Left ventricle myocardium inferior (tissue), 1 donor: ENCODE data around the gene AFAP1L1. TPM values are rescaled to one million over a fixed set of nuclear protein-coding genes. Genes with fewer than 3 reads are reported as not detected.

Experiments used
- DNase-seq: peaks from one replicate; pipeline ENCODE4 v3.0.0-alpha.2; 2020
- H3K27ac ChIP-seq: fragments of 200-600 bp; replicated peaks from 2 replicates; pipeline ENCODE4 v1.8.0; 2021
- H3K27me3 ChIP-seq: fragments of 200-600 bp; 2 replicates; pipeline ENCODE4 v1.8.0; 2021; ENCODE audit warnings: low read depth
- H3K36me3 ChIP-seq: fragments of 200-600 bp; 2 replicates; pipeline ENCODE4 v1.8.0; 2021
- H3K4me1 ChIP-seq: fragments of 200-600 bp; 2 replicates; pipeline ENCODE4 v1.8.0; 2021
- H3K4me3 ChIP-seq: fragments of 200-600 bp; 2 replicates; pipeline ENCODE4 v1.8.0; 2021; ENCODE audit warnings: mild to moderate bottlenecking, moderate library complexity
- H3K9me3 ChIP-seq: fragments of 200-600 bp; replicated peaks from 2 replicates; pipeline ENCODE4 v1.8.0; 2021
- CTCF ChIP-seq: fragments of 200-600 bp; IDR thresholded peaks from 2 replicates; pipeline ENCODE4 v1.8.0; 2021; ENCODE audit warnings: antibody characterized with exemption, mild to moderate bottlenecking, borderline replicate concordance
- intact Hi-C: fragments of 100-400 bp; cut with micrococcal nuclease; formaldehyde crosslinking; loops from one replicate; pipeline ENCODE4 v1.11.0; 2022
- total RNA-seq: library from RNA; stranded (reverse); fragmentation: NEBNext Ultra II Directional; extraction: Animal tissue kit (Norgen Biotek cat#: 25700); gene quantifications from one replicate; pipeline ENCODE4 v1.2.1, GENCODE V29; 2021
- donor health status: DM: no; HTN: yes; CAD: no; lungs with severe emphysema.

Gene AFAP1L1
- total RNA-seq, 1 donor from 2014 or later = 40.6 TPM

- no peak for TF ChIP-seq CTCF
- H3K4me3 ChIP-seq = no peak overlapping the region
- H3K9me3 ChIP-seq = no peaks in the 10 kb centered on the region
- no peaks in the 10 kb centered on the region for H3K27me3 ChIP-seq
- peaks cover 58% of the 10 kb centered on the region for H3K4me1 ChIP-seq
- H3K36me3 ChIP-seq = peaks cover 85% of the 10 kb centered on the region
- intact Hi-C loops = no loop called here
- no peak for DNase-seq
- peak overlapping the region; percentile 72 for H3K27ac ChIP-seq
Observed at GRCh38 chr5:149323210-149323609, 51.6 kb downstream of the AFAP1L1 start.

- Histone ChIP-seq H3K27me3 (no peaks in the 10 kb centered on the region), H3K9me3 (no peaks in the 10 kb centered on the region), H3K27ac (peak overlapping the region; percentile 72), H3K4me1 (peaks cover 58% of the 10 kb centered on the region), H3K36me3 (peaks cover 86% of the 10 kb centered on the region), H3K4me3 (no peak overlapping the region)
- no peak for DNase-seq
- intact Hi-C loops = no loop called here
- no peak for TF ChIP-seq CTCF
Observed at GRCh38 chr5:149323621-149324205, 52.1 kb downstream of the AFAP1L1 start.

- H3K27me3 ChIP-seq = no peaks in the 10 kb centered on the region
- H3K9me3 ChIP-seq = no peaks in the 10 kb centered on the region
- no peak for TF ChIP-seq CTCF
- intact Hi-C loops = no loop called here
- no peak overlapping the region for H3K4me3 ChIP-seq
- peak overlapping the region; percentile 72 for H3K27ac ChIP-seq
- peaks cover 52% of the 10 kb centered on the region for H3K4me1 ChIP-seq
- peaks cover 85% of the 10 kb centered on the region for H3K36me3 ChIP-seq
- no peak for DNase-seq
Observed at GRCh38 chr5:149324641-149325040, 53.0 kb downstream of the AFAP1L1 start.

GRCh38 chr5:149325166-149325735 lies 53.6 kb downstream of the AFAP1L1 start:
- Histone ChIP-seq H3K4me1 (peaks cover 46% of the 10 kb centered on the region), H3K36me3 (peaks cover 85% of the 10 kb centered on the region), H3K27me3 (no peaks in the 10 kb centered on the region), H3K27ac (peak overlapping the region; percentile 72), H3K4me3 (no peak overlapping the region), H3K9me3 (no peaks in the 10 kb centered on the region)
- TF ChIP-seq CTCF = no peak
- no peak for DNase-seq
- intact Hi-C loops = no loop called here

GRCh38 chr5:149325894-149326293 lies 54.2 kb downstream of the AFAP1L1 start:
- Histone ChIP-seq H3K4me3 (no peak overlapping the region), H3K36me3 (peaks cover 89% of the 10 kb centered on the region), H3K9me3 (no peaks in the 10 kb centered on the region), H3K4me1 (peaks cover 40% of the 10 kb centered on the region), H3K27ac (peak overlapping the region; percentile 72), H3K27me3 (no peaks in the 10 kb centered on the region)
- intact Hi-C loops = no loop called here
- no peak for DNase-seq
- no peak for TF ChIP-seq CTCF
